Esophagus squamous epithelium (tissue), 5 donors: ENCODE results near the gene PYY. TPM values are rescaled to one million over a fixed set of nuclear protein-coding genes. Genes with fewer than 3 reads are reported as not detected.
A peak's percentile ranks its signal among the peaks of the same experiment; 100 is the strongest.

Experiments used
- DNase-seq: peaks from one replicate; lab custom pipeline; 2025; lab: John Stamatoyannopoulos, UW
- H3K27ac ChIP-seq, 4 donors: fragments of 200-600 bp; sonication (generic); one replicate each; pipeline ENCODE4 v1.5.1; 2016 to 2019; ENCODE audit warnings: mild to moderate bottlenecking in 1 of 4
- H3K27me3 ChIP-seq, 4 donors: fragments of 200-600 bp; sonication (generic); 1 replicate in 3 of 4; 2 replicates in 1 of 4; pipeline versions ENCODE4 v1.5.1 to v1.6.0; 2017 to 2021; ENCODE audit warnings: antibody characterized with exemption in 1 of 4
- H3K36me3 ChIP-seq, 3 donors: fragments of 200-600 bp; sonication (generic); one replicate each; pipeline ENCODE4 v1.5.1; 2016 to 2019
- H3K4me1 ChIP-seq, 3 donors: fragments of 200-600 bp; sonication (generic); one replicate each; pipeline ENCODE4 v1.5.1; 2017 to 2019
- H3K4me3 ChIP-seq, 4 donors: fragments of 200-600 bp; sonication (generic); 1 replicate in 3 of 4; 2 replicates in 1 of 4; pipeline ENCODE4 v1.5.1; 2016 to 2019; ENCODE audit warnings: mild to moderate bottlenecking in 2 of 4, moderate library complexity in 1 of 4
- H3K9me3 ChIP-seq, 3 donors: fragments of 200-600 bp; sonication (generic); one replicate each; pipeline ENCODE4 v1.5.1; 2016 to 2019
- CTCF ChIP-seq, 6 experiments: fragments of 450-650 bp in 4 of 6; fragments of 200-600 bp in 2 of 6; sonication (generic) in 2 of 6; IDR thresholded peaks; one replicate each; pipeline ENCODE4 v1.5.1; 2016 to 2019; ENCODE audit warnings: antibody characterized with exemption in 6 of 6, mild to moderate bottlenecking in 4 of 6, moderate library complexity in 4 of 6
- POLR2A ChIP-seq, 4 donors: fragments of 450-650 bp; IDR thresholded peaks; one replicate each; pipeline ENCODE4 v1.6.1; 2017; ENCODE audit warnings: antibody characterized with exemption in 4 of 4, mild to moderate bottlenecking in 4 of 4, moderate library complexity in 3 of 4
- WGBS, 2 donors: methylation state at CpG; one replicate each; pipeline ENCODE4 v1.1.5; 2018; 5-methylcytosine and 5-hydroxymethylcytosine counted together
- intact Hi-C: fragments of 100-400 bp; cut with DNase I; formaldehyde crosslinking; loops from one replicate; pipeline ENCODE4 v1.15.0; 2022
- total RNA-seq, 4 donors: library from RNA; depleted of rRNA; stranded (reverse); fragments of >200 nt; gene quantifications; one replicate each; pipeline ENCODE4 v1.1.0, GENCODE V29; 2016
- donor health status: DM: yes; HTN: yes; CAD: no.

Gene PYY
- total RNA-seq, 4 donors from 2014 or later, result not detected

DNA sequence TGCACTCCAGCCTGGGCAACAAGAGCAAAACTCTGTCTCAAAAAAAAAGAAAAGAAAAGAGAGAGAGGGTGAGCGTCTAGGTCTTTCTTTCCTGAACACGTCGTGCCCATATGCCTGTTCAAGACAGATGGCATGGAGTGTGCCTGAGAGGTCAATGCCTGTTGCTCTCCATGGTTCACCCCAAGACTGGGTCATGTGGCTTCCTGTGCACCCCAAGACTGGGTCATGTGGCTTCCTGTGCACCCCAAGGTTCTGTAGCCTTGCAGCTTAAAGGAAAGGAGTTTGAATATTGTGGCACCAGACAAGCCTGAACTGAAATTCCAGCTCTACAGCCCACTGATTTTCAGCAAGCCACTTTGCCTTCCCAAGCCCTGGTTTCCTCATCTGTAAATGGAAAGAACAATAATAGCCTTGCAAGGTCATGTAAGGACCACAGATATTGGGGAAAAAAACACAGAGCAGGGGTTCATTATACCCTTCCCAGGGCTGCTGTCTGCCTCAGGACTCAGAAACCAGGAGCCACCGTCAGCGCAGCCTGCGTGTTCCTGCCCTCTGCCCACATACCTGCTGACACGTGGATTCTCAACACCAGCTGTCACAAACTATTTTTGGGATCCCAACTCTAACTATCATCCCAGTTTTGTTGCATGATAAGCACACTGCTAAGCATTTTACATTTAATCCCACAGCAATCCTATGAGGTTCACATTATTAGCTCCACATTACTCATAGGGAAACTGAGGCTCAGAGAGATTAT lies 32.7 kb upstream of the PYY start:
- WGBS, 2 donors, result 72 to 79% methylated on average over 5 to 7 of the region's 7 CpGs
- H3K27me3 ChIP-seq, result peaks cover 0 to 67% (median 6%) of the 10 kb centered on the region in 4 donors
- H3K36me3 ChIP-seq, result no peaks in the 10 kb centered on the region
- intact Hi-C loops, result no loop called here
- DNase-seq, result no peak
- peaks cover 3 to 15% (median 8%) of the 10 kb centered on the region in 3 donors for H3K4me1 ChIP-seq
- no peak for TF ChIP-seq POLR2A (IDR thresholded peaks at IDR 0.05)
- TF ChIP-seq CTCF (IDR thresholded peaks at IDR 0.05), result no peak
- H3K4me3 ChIP-seq, result no peak overlapping the region
- H3K27ac ChIP-seq, result no peak overlapping the region
- no peaks in the 10 kb centered on the region for H3K9me3 ChIP-seq

- peaks cover 0 to 80% (median 6%) of the 10 kb centered on the region in 4 donors for H3K27me3 ChIP-seq
- H3K36me3 ChIP-seq, result no peaks in the 10 kb centered on the region
- H3K27ac ChIP-seq, result no peak overlapping the region
- DNase-seq, result no peak
- intact Hi-C loops, result no loop called here
- no peak for TF ChIP-seq POLR2A (IDR thresholded peaks at IDR 0.05)
- no peak for TF ChIP-seq CTCF (IDR thresholded peaks at IDR 0.05)
- 78 to 87% methylated on average over 4 to 6 of the region's 8 CpGs for WGBS, 2 donors
- H3K9me3 ChIP-seq, result no peaks in the 10 kb centered on the region
- peaks cover 3 to 15% (median 8%) of the 10 kb centered on the region in 3 donors for H3K4me1 ChIP-seq
- peak overlapping the region in 2 of 4 donors; percentile 40 to 48 for H3K4me3 ChIP-seq
These were observed 30.8 kb upstream of the PYY start for GRCh38 chr17:43984521-43984920.

GRCh38 chr17:43983515-43984411 lies 30.0 kb upstream of the PYY start:
- 0 to 2% methylated on average over 2 to 17 of the region's 78 CpGs for WGBS, 2 donors
- Histone ChIP-seq H3K36me3 (no peaks in the 10 kb centered on the region), H3K4me1 (peaks cover 3 to 15% (median 8%) of the 10 kb centered on the region in 3 donors), H3K9me3 (no peaks in the 10 kb centered on the region), H3K4me3 (peak overlapping the region; percentile 23 to 61 (median 44)), H3K27ac (no peak overlapping the region), H3K27me3 (peaks cover 0 to 87% (median 6%) of the 10 kb centered on the region in 4 donors)
- no peak for TF ChIP-seq POLR2A (IDR thresholded peaks at IDR 0.05)
- TF ChIP-seq CTCF (IDR thresholded peaks at IDR 0.05), result no peak
- no peak for DNase-seq
- intact Hi-C loops, result no loop called here

DNA sequence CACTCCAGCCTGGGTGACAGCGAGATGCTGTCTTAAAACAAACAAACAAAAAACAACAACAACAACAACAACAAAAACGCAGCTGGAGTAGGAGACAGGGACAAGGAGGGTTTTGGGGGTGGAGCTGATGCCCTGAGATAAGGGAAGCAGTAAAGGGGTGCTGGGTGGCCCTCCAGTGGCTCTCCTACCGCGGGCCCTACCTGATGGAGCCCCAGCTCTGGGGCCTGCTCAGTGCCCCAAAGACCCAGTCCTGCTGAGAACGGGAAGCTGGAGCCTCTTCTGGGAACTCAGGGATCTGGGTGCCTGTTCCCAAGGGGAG lies 29.4 kb upstream of the PYY start:
- H3K27me3 ChIP-seq, result peaks cover 0 to 90% (median 6%) of the 10 kb centered on the region in 4 donors
- no peak for TF ChIP-seq CTCF (IDR thresholded peaks at IDR 0.05)
- no peak for TF ChIP-seq POLR2A (IDR thresholded peaks at IDR 0.05)
- H3K4me3 ChIP-seq, result peak overlapping the region in 2 of 4 donors; percentile 48 to 61
- no peak overlapping the region for H3K27ac ChIP-seq
- H3K4me1 ChIP-seq, result peaks cover 3 to 15% (median 8%) of the 10 kb centered on the region in 3 donors
- DNase-seq, result no peak
- no peaks in the 10 kb centered on the region for H3K36me3 ChIP-seq
- no peaks in the 10 kb centered on the region for H3K9me3 ChIP-seq
- intact Hi-C loops, result no loop called here
- WGBS, 2 donors, result 27 to 33% methylated on average over 4 to 5 of the region's 5 CpGs

DNA sequence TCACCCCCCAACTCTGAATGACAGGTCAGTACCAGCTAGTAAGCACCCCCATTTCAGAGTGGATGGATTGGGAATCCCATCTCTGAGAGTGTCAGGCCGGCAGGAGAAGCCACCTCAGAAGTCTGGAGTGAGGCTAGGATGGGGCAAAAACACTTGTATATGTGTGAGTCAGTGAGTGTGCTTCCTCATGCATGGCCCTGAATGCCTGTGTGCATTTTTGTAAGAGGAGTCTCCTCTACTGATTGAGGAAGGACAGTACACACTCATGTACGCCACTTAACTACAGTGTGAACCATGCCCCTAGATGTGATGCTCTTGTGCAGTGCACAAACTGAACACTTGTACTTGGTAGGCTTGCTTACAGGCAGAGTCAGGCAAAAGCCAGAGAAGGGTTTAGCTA lies 28.4 kb upstream of the PYY start:
- DNase-seq, result no peak
- TF ChIP-seq POLR2A (IDR thresholded peaks at IDR 0.05), result no peak
- no peak for TF ChIP-seq CTCF (IDR thresholded peaks at IDR 0.05)
- WGBS, 2 donors, result 79 to 83% methylated on average over 2 of the region's 2 CpGs
- intact Hi-C loops, result no loop called here
- Histone ChIP-seq H3K4me3 (no peak overlapping the region), H3K27ac (no peak overlapping the region), H3K36me3 (no peaks in the 10 kb centered on the region), H3K27me3 (peaks cover 0 to 90% (median 6%) of the 10 kb centered on the region in 4 donors), H3K9me3 (no peaks in the 10 kb centered on the region), H3K4me1 (peaks cover 3 to 15% (median 8%) of the 10 kb centered on the region in 3 donors)
